Measurements from ENCODE around the gene AP2B1. TPM values are rescaled to one million over a fixed set of nuclear protein-coding genes. Genes with fewer than 3 reads are reported as not detected.

Gene AP2B1
- 152 and 163 TPM in 2 replicates for total RNA-seq

DNA sequence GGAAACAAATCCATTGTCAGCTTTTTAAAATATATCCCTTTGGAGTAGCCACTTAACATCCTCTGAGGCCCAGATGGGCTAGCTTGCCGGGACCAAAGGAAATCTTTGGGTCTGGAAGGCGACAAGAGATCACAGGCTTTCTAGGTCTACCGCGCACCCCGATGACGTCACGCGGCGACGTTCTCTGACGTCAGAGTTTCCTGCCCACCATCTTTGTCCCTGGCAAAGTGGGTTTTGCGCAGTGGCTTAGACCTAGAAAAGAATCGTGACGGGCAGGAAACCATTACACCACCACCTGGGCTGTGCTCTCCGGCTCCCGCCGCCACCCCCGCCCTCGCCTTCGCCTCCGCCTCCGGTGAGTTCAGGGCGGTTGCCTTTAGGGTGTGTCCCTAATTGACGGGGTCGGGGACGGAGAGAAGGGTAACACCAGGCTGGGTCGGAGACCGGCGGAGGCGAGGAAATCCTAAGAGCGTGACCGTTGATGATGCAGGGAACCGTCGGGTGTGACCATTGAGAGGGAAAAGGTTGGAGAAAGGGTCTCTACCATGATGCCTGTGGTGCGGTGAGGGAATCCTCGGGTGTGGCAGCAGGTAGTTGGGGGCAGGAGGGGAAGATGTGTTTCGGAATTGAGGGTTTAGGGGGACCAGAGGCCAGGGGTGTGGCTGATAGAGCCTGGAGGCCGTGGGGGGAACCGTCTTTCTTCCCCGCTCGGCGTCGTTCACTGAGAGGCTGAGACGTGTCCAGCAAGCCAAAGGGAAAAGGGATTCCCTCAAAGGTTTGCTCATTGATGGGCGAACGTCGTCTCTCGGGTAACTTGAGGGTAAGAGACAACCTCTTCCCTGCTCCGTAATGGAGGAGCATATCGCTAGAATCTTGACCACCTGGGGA is at the start of gene AP2B1:
Gene AP2B1 (plus strand): TSS at position 249 of the 888 bp plus-strand sequence. CDS start 6,709 bp downstream, outside the sequence.
- TF ChIP-seq, protein P1, sequence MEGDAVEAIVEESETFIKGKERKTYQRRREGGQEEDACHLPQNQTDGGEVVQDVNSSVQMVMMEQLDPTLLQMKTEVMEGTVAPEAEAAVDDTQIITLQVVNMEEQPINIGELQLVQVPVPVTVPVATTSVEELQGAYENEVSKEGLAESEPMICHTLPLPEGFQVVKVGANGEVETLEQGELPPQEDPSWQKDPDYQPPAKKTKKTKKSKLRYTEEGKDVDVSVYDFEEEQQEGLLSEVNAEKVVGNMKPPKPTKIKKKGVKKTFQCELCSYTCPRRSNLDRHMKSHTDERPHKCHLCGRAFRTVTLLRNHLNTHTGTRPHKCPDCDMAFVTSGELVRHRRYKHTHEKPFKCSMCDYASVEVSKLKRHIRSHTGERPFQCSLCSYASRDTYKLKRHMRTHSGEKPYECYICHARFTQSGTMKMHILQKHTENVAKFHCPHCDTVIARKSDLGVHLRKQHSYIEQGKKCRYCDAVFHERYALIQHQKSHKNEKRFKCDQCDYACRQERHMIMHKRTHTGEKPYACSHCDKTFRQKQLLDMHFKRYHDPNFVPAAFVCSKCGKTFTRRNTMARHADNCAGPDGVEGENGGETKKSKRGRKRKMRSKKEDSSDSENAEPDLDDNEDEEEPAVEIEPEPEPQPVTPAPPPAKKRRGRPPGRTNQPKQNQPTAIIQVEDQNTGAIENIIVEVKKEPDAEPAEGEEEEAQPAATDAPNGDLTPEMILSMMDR (IDR thresholded peaks at IDR 0.05; ENCODE audit: insufficient read depth, low read length, poor library complexity, severe bottlenecking): no peak
- no peaks in the 10 kb centered on the region for H3K27me3 ChIP-seq (ENCODE audit: control insufficient read depth, insufficient read depth, low read length)

DNA sequence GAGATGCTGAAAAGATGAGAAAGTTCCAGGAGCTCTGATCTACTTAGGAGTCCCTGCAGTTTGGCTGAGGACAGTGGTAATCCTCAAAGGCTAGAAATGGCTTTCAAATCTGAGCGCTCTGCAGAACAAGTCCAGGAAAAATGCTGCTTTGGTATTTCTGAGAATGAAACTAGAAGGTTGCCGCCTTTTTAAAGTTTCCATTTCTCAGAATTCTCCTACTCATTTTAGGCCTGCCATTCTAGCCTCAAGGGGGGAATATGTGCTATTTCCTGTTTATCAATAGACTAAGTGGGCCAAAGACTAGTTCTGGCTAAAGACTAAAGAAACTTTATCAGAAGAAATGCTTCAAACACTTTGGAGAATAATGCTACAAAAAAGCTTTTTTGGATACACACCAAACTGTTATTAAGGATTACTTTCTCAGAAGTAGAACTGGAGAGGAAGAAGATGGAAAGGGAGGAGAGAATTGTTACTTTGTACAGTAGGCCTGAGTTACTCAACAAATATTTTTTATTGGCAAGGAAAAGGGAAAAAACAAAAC is 49.5 kb upstream of the AP2B1 start, which contains the start of gene SLFN12L:
Gene SLFN12L (minus strand): TSS at position 78 of the 541 bp plus-strand sequence. CDS start 15,314 bp downstream, outside the sequence.
- DNase-seq (ENCODE audit: low read depth): no peak
- Histone ChIP-seq H3K4me3 (ENCODE audit: low read depth, low read length) (no peak within 1 kb of the TSS), H3K36me3 (ENCODE audit: control insufficient read depth, insufficient read depth, low read length) (no peaks in the 10 kb centered on the region), H3K27me3 (ENCODE audit: control insufficient read depth, insufficient read depth, low read length) (no peaks in the 10 kb centered on the region)
- TF ChIP-seq, protein P1 (IDR thresholded peaks at IDR 0.05; ENCODE audit: insufficient read depth, low read length, poor library complexity, severe bottlenecking): no peak

More for the DNA sequence above, at the start of gene AP2B1:
- H3K4me3 ChIP-seq (ENCODE audit: low read depth, low read length): peak within 1 kb of the TSS; percentile 92
- DNase-seq (ENCODE audit: low read depth): peak; percentile 63
- H3K36me3 ChIP-seq (ENCODE audit: control insufficient read depth, insufficient read depth, low read length): no peaks in the 10 kb centered on the region

DNA sequence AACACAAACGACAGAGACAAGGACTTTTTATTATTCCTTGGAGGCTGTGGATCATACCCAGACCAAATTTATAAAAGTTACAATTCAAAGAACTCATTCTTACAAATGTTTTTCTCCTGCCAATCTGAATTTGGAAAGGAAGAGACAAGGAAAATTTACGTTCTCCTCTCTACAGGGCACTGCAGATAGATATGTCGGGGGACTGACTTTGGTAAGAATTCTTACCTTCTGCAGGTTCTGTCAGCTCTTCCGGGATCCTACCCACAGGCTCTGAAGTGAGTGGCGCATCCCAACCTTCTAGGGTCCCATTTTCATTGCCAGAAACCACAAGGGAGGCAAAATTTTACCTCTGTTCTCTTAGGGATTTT is 47.5 kb upstream of the AP2B1 start:
- no peaks in the 10 kb centered on the region for H3K36me3 ChIP-seq (ENCODE audit: control insufficient read depth, insufficient read depth, low read length)
- no peak overlapping the region for H3K4me3 ChIP-seq (ENCODE audit: low read depth, low read length)
- H3K27me3 ChIP-seq (ENCODE audit: control insufficient read depth, insufficient read depth, low read length): no peaks in the 10 kb centered on the region
- DNase-seq (ENCODE audit: low read depth): no peak
- TF ChIP-seq, protein P1 (IDR thresholded peaks at IDR 0.05; ENCODE audit: insufficient read depth, low read length, poor library complexity, severe bottlenecking): no peak

DNA sequence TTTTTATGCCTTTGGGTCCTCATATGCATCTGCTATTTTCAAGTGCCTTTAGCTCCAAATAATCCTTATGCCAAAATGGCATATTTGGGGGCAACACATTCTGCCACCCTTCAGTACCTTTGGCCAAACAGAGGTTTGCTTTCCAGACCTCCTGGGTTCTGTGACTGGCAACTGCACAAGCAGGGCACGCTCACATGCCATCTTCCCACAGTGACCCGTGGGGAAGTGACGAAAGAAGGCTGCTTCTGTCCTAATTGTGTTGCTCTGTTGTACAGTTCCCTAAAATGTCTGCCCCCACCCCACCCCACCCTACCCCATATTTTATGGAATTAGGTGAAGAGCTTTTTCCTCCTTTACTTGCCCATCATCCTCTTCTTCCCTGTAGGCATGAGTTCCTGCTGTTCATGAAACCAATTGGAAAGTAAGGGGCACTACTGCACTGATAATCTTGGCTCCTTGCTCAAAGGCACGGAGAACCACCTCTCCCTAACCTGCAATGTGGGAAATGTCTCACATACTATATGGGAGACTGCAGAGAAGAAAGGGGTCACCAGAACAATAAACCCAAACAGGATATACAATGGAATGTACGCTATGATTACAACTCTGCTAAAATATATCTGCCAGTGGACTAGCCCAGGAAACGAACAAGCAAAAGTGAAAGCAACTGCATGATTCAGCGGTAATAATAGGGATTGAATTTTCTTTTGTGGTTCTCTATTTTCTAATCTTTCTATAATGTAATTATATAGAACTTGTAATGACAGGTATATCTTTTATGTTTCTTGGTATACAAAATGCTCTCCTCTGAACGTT is 46.3 kb upstream of the AP2B1 start:
- Histone ChIP-seq H3K4me3 (ENCODE audit: low read depth, low read length) (no peak overlapping the region), H3K27me3 (ENCODE audit: control insufficient read depth, insufficient read depth, low read length) (no peaks in the 10 kb centered on the region), H3K36me3 (ENCODE audit: control insufficient read depth, insufficient read depth, low read length) (no peaks in the 10 kb centered on the region)
- no peak for DNase-seq (ENCODE audit: low read depth)
- TF ChIP-seq, protein P1 (IDR thresholded peaks at IDR 0.05; ENCODE audit: insufficient read depth, low read length, poor library complexity, severe bottlenecking): no peak

DNA sequence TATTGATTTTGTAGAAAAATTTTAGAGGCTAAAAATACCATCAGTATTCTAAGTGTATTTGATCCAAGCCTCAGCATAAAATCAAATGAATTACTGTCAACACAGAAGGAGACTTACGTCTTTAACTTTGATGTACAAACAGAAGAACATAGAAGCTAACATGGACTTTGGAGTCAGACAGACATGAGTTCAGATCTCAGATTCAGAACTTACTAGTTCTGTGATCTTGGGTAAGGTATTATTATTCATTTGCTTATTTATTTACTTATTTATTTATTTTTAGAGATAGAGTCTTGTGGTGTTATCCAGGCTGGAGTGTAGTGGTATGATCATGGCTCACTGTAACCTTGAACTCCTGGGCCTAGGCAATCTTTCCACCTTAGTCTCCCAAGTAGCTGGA is 45.7 kb upstream of the AP2B1 start:
- Histone ChIP-seq H3K4me3 (ENCODE audit: low read depth, low read length) (no peak overlapping the region), H3K27me3 (ENCODE audit: control insufficient read depth, insufficient read depth, low read length) (no peaks in the 10 kb centered on the region), H3K36me3 (ENCODE audit: control insufficient read depth, insufficient read depth, low read length) (no peaks in the 10 kb centered on the region)
- no peak for DNase-seq (ENCODE audit: low read depth)
- TF ChIP-seq, protein P1 (IDR thresholded peaks at IDR 0.05; ENCODE audit: insufficient read depth, low read length, poor library complexity, severe bottlenecking): no peak
